ENCODE results near the gene ANKRD39.

The ANKRD39 gene

DNA sequence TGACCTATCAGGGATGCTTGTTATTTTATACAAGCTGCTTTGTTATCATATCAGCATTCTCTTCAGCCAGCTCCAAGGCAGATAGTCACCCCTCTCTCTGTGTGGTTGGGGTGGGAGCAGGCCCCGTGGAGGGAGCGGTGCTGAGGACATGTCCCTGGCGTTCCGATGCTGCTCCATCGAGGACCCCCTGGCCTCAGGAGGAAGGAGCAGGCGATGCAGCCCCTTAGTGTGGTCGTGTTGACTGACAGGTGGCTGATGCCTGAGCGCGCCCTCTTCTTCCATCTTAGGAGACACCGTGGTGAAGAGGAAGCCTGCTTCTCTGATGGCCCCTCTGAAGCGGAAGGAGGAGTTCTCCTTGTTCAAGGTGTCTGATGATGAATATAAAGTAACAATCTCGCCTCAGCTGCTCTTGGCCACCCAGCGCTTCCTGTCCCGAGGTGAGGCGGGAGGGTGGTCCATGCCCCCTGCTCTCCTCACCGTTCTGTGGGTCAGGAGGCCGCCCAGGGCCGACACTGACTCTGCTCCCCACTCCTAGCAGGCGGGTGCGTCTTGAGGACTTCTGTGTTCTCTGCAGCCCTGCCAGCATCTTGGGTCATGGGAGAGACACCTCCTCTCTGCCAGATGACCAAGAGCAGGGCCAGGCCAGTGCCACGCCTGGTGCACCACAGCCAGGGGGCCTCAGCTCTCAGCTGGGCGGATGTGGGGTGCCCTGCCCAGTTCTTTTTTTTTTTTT is 31.1 kb downstream of the ANKRD39 start:
- no peak for TF ChIP-seq FOXP2 (optimal IDR thresholded peaks at IDR 0.05; ENCODE audit: borderline replicate concordance, extremely low read depth, extremely low read length, insufficient read depth)
- no peak for TF ChIP-seq SIN3A (IDR thresholded peaks at IDR 0.05; ENCODE audit: borderline replicate concordance, insufficient read depth, low read length)
- TF ChIP-seq POLR2AphosphoS5 (IDR thresholded peaks at IDR 0.05; ENCODE audit: low read depth, low read length): no peak
- TF ChIP-seq, protein P1, sequence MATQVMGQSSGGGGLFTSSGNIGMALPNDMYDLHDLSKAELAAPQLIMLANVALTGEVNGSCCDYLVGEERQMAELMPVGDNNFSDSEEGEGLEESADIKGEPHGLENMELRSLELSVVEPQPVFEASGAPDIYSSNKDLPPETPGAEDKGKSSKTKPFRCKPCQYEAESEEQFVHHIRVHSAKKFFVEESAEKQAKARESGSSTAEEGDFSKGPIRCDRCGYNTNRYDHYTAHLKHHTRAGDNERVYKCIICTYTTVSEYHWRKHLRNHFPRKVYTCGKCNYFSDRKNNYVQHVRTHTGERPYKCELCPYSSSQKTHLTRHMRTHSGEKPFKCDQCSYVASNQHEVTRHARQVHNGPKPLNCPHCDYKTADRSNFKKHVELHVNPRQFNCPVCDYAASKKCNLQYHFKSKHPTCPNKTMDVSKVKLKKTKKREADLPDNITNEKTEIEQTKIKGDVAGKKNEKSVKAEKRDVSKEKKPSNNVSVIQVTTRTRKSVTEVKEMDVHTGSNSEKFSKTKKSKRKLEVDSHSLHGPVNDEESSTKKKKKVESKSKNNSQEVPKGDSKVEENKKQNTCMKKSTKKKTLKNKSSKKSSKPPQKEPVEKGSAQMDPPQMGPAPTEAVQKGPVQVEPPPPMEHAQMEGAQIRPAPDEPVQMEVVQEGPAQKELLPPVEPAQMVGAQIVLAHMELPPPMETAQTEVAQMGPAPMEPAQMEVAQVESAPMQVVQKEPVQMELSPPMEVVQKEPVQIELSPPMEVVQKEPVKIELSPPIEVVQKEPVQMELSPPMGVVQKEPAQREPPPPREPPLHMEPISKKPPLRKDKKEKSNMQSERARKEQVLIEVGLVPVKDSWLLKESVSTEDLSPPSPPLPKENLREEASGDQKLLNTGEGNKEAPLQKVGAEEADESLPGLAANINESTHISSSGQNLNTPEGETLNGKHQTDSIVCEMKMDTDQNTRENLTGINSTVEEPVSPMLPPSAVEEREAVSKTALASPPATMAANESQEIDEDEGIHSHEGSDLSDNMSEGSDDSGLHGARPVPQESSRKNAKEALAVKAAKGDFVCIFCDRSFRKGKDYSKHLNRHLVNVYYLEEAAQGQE (IDR thresholded peaks at IDR 0.05; ENCODE audit: insufficient read depth in 1 of 2, low read depth in 2 of 2, low read length in 2 of 2): no peak
- no peak for TF ChIP-seq TAF1 (IDR thresholded peaks at IDR 0.05; ENCODE audit: borderline replicate concordance, insufficient read depth, low read length)

DNA sequence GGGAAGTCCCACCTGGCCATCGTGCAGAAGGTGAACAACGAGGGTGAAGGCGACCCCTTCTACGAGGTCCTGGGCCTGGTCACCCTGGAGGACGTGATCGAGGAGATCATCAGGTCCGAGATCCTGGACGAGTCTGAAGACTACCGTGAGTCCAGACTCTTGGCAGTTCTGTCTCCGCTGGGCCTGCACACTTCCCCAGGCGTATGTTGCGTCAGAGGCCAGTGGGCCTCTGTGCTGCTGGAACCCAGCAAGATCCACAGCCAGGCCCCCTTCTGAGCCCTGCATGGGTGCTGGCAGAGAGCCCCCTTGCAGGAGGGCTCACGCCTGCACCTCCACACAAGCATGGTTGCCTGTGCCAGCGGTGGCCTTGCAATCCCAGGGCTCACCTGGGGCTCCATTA is 32.8 kb downstream of the ANKRD39 start:
- TF ChIP-seq POLR2AphosphoS5 (IDR thresholded peaks at IDR 0.05; ENCODE audit: low read depth, low read length) (no peak), SIN3A (IDR thresholded peaks at IDR 0.05; ENCODE audit: borderline replicate concordance, insufficient read depth, low read length) (no peak), FOXP2 (optimal IDR thresholded peaks at IDR 0.05; ENCODE audit: borderline replicate concordance, extremely low read depth, extremely low read length, insufficient read depth) (no peak), TAF1 (IDR thresholded peaks at IDR 0.05; ENCODE audit: borderline replicate concordance, insufficient read depth, low read length) (no peak)
- TF ChIP-seq, protein P1 (IDR thresholded peaks at IDR 0.05; ENCODE audit: insufficient read depth in 1 of 2, low read depth in 2 of 2, low read length in 2 of 2): no peak

DNA sequence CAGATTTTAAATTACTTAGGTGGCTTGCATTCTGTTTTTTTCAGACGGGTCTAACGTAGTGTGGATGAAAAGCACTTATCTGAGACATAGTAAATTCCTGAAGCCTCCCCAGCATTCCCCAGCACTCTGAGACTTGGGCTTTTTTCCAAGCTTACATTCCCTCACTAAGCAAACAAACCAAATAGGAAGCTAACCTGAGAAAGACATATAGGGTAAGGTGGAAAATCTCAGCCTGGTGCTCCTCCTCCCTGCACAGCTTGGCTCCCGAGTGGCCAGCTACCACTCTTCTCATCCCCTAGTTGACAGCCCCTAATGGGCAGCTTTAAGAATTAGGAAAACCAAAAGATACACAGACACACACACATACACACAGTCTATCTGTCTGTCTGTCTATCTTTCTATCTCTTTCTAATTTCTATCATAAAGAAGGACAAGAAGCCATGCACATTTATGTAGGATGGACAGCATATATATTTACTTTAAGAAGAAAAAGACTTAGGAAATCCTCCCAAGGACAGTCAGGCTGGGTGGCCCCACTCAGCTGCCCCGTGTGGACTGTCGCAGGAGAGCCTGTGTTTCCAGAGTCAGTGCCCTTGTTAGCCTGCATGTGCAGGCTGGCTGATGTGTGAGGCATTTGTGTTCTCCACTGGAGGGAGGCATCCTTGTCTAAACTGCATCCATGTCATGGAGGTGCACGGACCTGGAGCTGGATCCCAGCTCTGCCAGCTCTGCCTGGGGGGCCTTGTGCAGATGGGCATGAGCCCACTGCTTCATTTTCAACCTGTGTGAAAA is 33.5 kb downstream of the ANKRD39 start:
- TF ChIP-seq, protein P1 (IDR thresholded peaks at IDR 0.05; ENCODE audit: insufficient read depth in 1 of 2, low read depth in 2 of 2, low read length in 2 of 2): no peak
- TF ChIP-seq SIN3A (IDR thresholded peaks at IDR 0.05; ENCODE audit: borderline replicate concordance, insufficient read depth, low read length) (no peak), FOXP2 (optimal IDR thresholded peaks at IDR 0.05; ENCODE audit: borderline replicate concordance, extremely low read depth, extremely low read length, insufficient read depth) (no peak), TAF1 (IDR thresholded peaks at IDR 0.05; ENCODE audit: borderline replicate concordance, insufficient read depth, low read length) (no peak), POLR2AphosphoS5 (IDR thresholded peaks at IDR 0.05; ENCODE audit: low read depth, low read length) (no peak)

DNA sequence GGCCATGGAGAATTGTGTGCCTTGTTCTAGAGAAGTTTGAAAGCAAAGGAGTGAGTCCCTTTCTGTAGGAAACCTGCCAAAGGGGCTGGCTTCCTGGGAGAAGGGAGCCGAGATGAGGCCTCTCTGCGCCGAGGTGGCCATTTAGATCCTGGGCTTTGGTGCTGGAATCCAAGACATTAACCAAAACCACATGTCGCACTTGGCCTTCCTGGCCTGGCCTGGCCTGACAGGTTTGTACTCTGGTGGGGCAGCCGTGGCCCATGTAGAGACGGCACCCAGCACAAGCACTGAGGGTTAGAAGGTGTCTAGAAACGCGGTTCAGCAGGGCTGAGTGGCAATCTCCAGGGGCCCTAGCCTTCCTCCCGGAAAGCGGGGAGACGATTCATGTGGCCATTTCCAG is 34.6 kb downstream of the ANKRD39 start:
- no peak for TF ChIP-seq POLR2AphosphoS5 (IDR thresholded peaks at IDR 0.05; ENCODE audit: low read depth, low read length)
- no peak for TF ChIP-seq TAF1 (IDR thresholded peaks at IDR 0.05; ENCODE audit: borderline replicate concordance, insufficient read depth, low read length)
- TF ChIP-seq FOXP2 (optimal IDR thresholded peaks at IDR 0.05; ENCODE audit: borderline replicate concordance, extremely low read depth, extremely low read length, insufficient read depth): no peak
- TF ChIP-seq, protein P1 (IDR thresholded peaks at IDR 0.05; ENCODE audit: insufficient read depth in 1 of 2, low read depth in 2 of 2, low read length in 2 of 2): no peak
- no peak for TF ChIP-seq SIN3A (IDR thresholded peaks at IDR 0.05; ENCODE audit: borderline replicate concordance, insufficient read depth, low read length)

All from PFSK-1 (cell line).